ENCODE results near the gene UXS1. TPM values are rescaled to one million over a fixed set of nuclear protein-coding genes. Genes with fewer than 3 reads are reported as not detected.

Gene UXS1
- total RNA-seq, 4 donors from 2014 or later, result 31.0 to 42.4 (median 36.8) TPM

DNA sequence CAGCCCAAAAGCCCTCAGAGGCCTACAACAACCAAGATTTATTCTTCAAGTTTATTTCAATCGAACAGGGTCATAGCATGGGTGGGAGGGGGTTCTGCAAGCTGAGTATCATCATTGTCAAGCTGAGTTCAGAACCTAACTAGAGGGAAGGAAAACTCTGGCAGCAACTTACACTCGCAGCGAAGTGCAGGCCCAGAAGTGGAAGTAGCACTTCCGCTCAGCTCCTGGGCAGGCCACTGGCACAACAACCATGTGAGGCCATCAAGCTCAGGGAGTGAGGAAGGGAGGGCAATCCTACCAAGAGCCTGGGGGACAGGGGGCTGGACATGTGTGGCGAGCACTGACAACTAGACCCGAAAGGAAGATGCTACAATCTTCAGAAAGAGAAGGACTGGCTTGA is 4.8 kb downstream of the UXS1 start:
- WGBS, result 77% methylated on average over 6 of the region's 6 CpGs
- intact Hi-C loops (cut with DNase I), result no loop called here
- H3K27ac ChIP-seq (replicated peaks in 1 of 4), result no peak overlapping the region

DNA sequence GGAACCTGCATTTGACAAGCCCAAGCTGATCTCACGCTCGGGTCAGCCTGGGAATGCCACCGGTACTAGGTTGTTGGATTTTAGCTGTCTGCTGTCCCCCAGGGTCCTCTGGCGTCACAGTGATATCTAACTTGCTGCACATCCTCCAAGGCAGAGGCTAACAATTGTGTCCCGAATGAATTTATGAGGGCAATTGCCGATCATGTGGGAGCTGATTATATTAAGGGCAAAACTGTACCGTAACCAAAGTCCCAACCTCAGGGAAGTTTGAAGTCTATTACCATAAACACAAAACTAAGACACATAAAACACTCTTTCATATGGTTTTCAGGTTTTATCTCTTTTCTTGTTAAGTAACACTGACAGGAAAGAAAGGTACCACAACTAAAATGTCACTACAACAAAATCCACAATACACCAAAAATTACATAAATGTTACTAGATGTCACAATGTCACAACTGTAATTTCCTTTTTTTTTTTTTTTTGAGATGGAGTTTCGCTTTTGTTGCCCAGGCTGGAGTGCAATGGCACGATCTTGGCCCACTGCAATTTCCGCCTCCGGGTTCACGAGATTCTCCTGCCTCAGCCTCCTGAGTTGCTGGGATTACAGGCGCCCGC is 6.7 kb downstream of the UXS1 start:
- Histone ChIP-seq H3K4me1 (peaks cover 15 to 41% (median 30%) of the 10 kb centered on the region in 4 donors), H3K4me3 (no peak overlapping the region), H3K27ac (replicated peaks in 1 of 4) (no peak overlapping the region), H3K27me3 (no peaks in the 10 kb centered on the region), H3K9me3 (no peaks in the 10 kb centered on the region), H3K36me3 (no peaks in the 10 kb centered on the region)
- no peak for DNase-seq (ENCODE audit: extremely low spot score)
- intact Hi-C loops (cut with DNase I), result no loop called here
- no peak for TF ChIP-seq EP300 (IDR thresholded peaks at IDR 0.05)
- TF ChIP-seq POLR2AphosphoS5 (IDR thresholded peaks at IDR 0.05), result no peak
- no peak for TF ChIP-seq POLR2A (IDR thresholded peaks at IDR 0.05; ENCODE audit: low read depth)
- TF ChIP-seq, protein P1, sequence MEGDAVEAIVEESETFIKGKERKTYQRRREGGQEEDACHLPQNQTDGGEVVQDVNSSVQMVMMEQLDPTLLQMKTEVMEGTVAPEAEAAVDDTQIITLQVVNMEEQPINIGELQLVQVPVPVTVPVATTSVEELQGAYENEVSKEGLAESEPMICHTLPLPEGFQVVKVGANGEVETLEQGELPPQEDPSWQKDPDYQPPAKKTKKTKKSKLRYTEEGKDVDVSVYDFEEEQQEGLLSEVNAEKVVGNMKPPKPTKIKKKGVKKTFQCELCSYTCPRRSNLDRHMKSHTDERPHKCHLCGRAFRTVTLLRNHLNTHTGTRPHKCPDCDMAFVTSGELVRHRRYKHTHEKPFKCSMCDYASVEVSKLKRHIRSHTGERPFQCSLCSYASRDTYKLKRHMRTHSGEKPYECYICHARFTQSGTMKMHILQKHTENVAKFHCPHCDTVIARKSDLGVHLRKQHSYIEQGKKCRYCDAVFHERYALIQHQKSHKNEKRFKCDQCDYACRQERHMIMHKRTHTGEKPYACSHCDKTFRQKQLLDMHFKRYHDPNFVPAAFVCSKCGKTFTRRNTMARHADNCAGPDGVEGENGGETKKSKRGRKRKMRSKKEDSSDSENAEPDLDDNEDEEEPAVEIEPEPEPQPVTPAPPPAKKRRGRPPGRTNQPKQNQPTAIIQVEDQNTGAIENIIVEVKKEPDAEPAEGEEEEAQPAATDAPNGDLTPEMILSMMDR (IDR thresholded peaks at IDR 0.05), result no peak
- WGBS, result 89% methylated on average over 14 of the region's 14 CpGs

More for the DNA sequence above, 4.8 kb downstream of the UXS1 start:
- Histone ChIP-seq H3K4me1 (peaks cover 11 to 34% (median 24%) of the 10 kb centered on the region in 4 donors), H3K36me3 (no peaks in the 10 kb centered on the region), H3K27me3 (no peaks in the 10 kb centered on the region), H3K4me3 (no peak overlapping the region), H3K9me3 (no peaks in the 10 kb centered on the region)
- DNase-seq (ENCODE audit: extremely low spot score), result no peak
- no peak for TF ChIP-seq POLR2AphosphoS5 (IDR thresholded peaks at IDR 0.05)

DNA sequence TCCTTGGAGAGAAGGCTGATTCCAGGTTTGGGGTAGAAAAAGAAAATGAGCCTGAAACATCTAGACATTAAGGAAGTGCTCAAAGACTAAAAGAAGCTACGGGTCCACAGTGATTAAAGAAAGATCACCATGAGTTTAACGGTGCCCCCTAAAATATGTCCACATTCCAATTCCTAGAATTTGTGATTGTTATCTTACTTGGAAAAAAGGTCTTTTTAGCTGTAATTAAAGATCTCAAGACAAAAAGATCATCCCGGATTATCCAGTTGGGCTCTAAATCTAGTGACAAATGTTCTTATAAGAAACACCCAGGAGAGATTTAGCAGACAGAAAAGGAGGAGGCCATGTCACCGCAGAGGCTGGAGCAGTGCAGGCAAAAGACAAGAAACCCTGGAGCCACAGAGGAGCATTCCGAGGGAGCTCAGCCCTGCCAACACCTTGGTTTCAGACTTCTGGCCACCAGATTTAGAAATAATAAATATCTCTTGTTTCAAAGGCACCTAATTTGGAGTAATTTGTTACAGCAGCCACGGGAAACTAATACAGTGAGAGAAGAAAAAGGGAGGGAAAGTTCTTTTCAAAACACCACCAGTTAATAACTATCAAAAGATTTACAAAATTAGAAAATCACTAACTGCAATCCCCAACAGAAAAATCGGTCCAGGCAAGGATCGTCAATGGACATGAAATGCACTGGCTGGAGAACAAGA is 8.5 kb downstream of the UXS1 start:
- no peaks in the 10 kb centered on the region for H3K27me3 ChIP-seq
- no peaks in the 10 kb centered on the region for H3K9me3 ChIP-seq
- peaks cover 13 to 29% (median 20%) of the 10 kb centered on the region in 4 donors for H3K4me1 ChIP-seq
- intact Hi-C loops (cut with DNase I), result no loop called here
- no peak overlapping the region for H3K4me3 ChIP-seq
- H3K36me3 ChIP-seq, result no peaks in the 10 kb centered on the region
- WGBS, result 83% methylated on average over 8 of the region's 8 CpGs
- H3K27ac ChIP-seq (replicated peaks in 1 of 4), result no peak overlapping the region
- TF ChIP-seq POLR2A (IDR thresholded peaks at IDR 0.05; ENCODE audit: low read depth), result no peak
- TF ChIP-seq, protein P1 (IDR thresholded peaks at IDR 0.05), result no peak
- TF ChIP-seq EP300 (IDR thresholded peaks at IDR 0.05), result no peak
- no peak for DNase-seq (ENCODE audit: extremely low spot score)

DNA sequence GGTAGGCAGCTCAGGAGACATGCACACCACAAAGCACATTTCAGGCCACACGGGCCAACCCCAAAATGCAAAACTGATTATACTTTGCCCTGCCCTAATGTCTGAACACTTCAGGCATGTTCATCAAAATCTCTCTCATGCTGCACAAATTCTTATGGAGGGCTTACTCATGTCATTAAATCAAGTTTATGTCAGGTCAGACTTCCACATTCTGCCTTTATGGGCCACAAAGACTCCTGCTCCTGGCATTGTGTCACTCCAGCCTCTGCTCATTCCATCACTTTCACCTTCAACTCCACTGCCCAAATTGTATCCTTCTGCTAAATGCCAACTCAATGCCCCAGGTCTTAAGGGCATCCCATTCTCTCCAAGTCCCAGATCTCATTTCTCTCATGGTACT is 9.2 kb downstream of the UXS1 start:
- no peak overlapping the region for H3K27ac ChIP-seq (replicated peaks in 1 of 4)
- intact Hi-C loops (cut with DNase I), result no loop called here
- H3K4me1 ChIP-seq, result peaks cover 13 to 29% (median 20%) of the 10 kb centered on the region in 4 donors
- TF ChIP-seq EP300 (IDR thresholded peaks at IDR 0.05) (no peak), POLR2A (IDR thresholded peaks at IDR 0.05; ENCODE audit: low read depth) (no peak), POLR2AphosphoS5 (IDR thresholded peaks at IDR 0.05) (no peak)
- TF ChIP-seq, protein P1 (IDR thresholded peaks at IDR 0.05), result no peak
- no peak overlapping the region for H3K4me3 ChIP-seq
- no peaks in the 10 kb centered on the region for H3K27me3 ChIP-seq
- no peaks in the 10 kb centered on the region for H3K9me3 ChIP-seq
- H3K36me3 ChIP-seq, result no peaks in the 10 kb centered on the region
- 100% methylated on average over 1 of the region's 1 CpG for WGBS
- DNase-seq (ENCODE audit: extremely low spot score), result no peak

DNA sequence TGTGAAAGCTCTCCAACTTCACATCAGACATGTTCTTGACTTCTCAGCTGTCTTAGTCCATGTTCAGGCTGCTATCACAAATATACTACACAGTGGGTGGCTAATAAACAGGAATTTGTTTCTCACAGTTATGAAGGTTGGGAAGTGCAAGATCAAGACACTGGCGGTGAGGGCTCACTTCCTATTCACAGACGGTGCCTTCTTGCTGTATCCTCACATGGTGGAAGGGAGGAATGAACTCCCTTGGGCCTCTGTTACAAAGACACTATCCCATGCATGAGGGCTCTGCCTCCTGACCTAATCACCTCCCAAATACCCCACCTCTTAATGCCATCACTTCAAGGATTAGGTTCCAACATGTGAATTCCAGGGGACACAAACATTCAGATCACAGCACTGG is 9.7 kb downstream of the UXS1 start:
- no peak for DNase-seq (ENCODE audit: extremely low spot score)
- H3K4me3 ChIP-seq, result no peak overlapping the region
- H3K36me3 ChIP-seq, result no peaks in the 10 kb centered on the region
- H3K9me3 ChIP-seq, result no peaks in the 10 kb centered on the region
- H3K27me3 ChIP-seq, result no peaks in the 10 kb centered on the region
- TF ChIP-seq, protein P1 (IDR thresholded peaks at IDR 0.05), result no peak
- TF ChIP-seq EP300 (IDR thresholded peaks at IDR 0.05) (no peak), POLR2A (IDR thresholded peaks at IDR 0.05; ENCODE audit: low read depth) (no peak), POLR2AphosphoS5 (IDR thresholded peaks at IDR 0.05) (no peak)
- 92% methylated on average over 2 of the region's 2 CpGs for WGBS
- peaks cover 13 to 29% (median 20%) of the 10 kb centered on the region in 4 donors for H3K4me1 ChIP-seq
- intact Hi-C loops (cut with DNase I), result no loop called here
- H3K27ac ChIP-seq (replicated peaks in 1 of 4), result no peak overlapping the region
